AG10803 (cell line): ENCODE results near the gene ISY1.

ENCODE experiments used
- DNase-seq: peaks from one replicate; pipeline ENCODE4 v3.0.0; 2010; ENCODE audit warnings: low read depth
- H3K4me3 ChIP-seq: 2 replicates; pipeline ENCODE4 v1.5.1; 2011; ENCODE audit warnings: mild to moderate bottlenecking, low read length, control low read depth
- CTCF ChIP-seq: conservative IDR thresholded peaks from 2 replicates; pipeline ENCODE4 v1.5.1; 2011; ENCODE audit warnings: mild to moderate bottlenecking, low read length, control low read depth, inconsistent platforms

The ISY1 gene

GRCh38 chr3:129132097-129132866 is 28.6 kb downstream of the ISY1 start:
- DNase-seq = no peak
- H3K4me3 ChIP-seq = no peak overlapping the region
- no peak for TF ChIP-seq CTCF

- H3K4me3 ChIP-seq = no peak overlapping the region
- TF ChIP-seq CTCF = no peak
- DNase-seq = no peak
Measured at GRCh38 chr3:129131465-129132088, 29.3 kb downstream of the ISY1 start.

- no peak for DNase-seq
Measured at GRCh38 chr3:129130291-129130813, 30.5 kb downstream of the ISY1 start.

GRCh38 chr3:129128357-129129155 is 32.3 kb downstream of the ISY1 start:
- H3K4me3 ChIP-seq = no peak overlapping the region
- no peak for DNase-seq
- TF ChIP-seq CTCF = no peak

More at GRCh38 chr3:129130291-129130813, 30.5 kb downstream of the ISY1 start:
- no peak overlapping the region for H3K4me3 ChIP-seq
- TF ChIP-seq CTCF = no peak

- H3K4me3 ChIP-seq = no peak overlapping the region
- no peak for DNase-seq
- TF ChIP-seq CTCF = no peak
Measured at GRCh38 chr3:129126726-129127280, 34.1 kb downstream of the ISY1 start.

- DNase-seq = peak; percentile 67
- no peak for TF ChIP-seq CTCF
- H3K4me3 ChIP-seq = no peak overlapping the region
Measured at GRCh38 chr3:129123314-129124060, 37.4 kb downstream of the ISY1 start.
